Adrenal gland (tissue), 5 donors: ENCODE results near the gene PRSS53.

Source experiments
- POLR2A ChIP-seq, 2 donors: fragments of 450-650 bp; IDR thresholded peaks; one replicate each; pipeline ENCODE4 v1.6.1; 2017; ENCODE audit warnings: antibody characterized with exemption in 2 of 2, mild to moderate bottlenecking in 2 of 2, moderate library complexity in 1 of 2
- TF ChIP-seq, protein P1 (sequence below), 6 experiments: fragments of 450-650 bp in 4 of 6; fragments of 200-600 bp in 2 of 6; sonication (generic) in 1 of 6; IDR thresholded peaks; 1 replicate in 5 of 6; 2 replicates in 1 of 6; pipeline versions ENCODE4 v1.5.1 to v1.8.0; 2016 to 2021; ENCODE audit warnings: antibody characterized with exemption in 6 of 6, mild to moderate bottlenecking in 2 of 6, moderate library complexity in 1 of 6
- donor health status: DM: no; HTN: no; CAD: no.

DNA sequence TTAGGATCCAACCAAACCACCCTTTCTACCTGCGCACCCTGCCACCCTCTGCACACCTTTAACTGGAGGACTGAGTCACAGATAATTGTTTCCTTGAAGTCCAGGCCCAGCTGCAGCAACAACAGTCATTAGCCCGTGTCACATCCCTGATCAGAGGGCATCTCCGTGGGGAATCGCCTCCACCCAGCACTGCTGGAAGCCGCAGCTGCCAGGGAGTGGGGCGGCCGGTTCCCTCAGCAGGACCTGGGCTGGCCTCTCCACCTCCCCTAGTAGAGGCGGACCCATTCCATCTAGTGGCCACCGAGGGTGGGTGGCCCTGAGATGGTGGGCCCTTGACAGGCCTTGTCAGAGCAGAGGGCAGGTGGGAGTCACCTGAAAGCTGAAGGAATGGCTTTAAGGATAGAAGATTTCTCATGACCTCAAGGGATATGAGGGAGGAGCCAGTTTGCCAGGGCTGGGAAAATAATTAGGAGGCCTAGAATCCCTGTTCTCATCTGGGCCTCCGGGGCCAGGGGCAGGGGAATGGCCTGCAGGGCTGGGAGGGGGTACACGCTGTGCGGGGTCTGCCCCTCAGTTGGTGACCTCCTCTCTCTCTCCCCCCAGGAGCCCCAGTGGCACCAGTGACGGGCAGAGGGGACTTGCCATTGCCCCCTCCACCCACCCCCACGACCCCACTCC lies 6.2 kb downstream of the PRSS53 start:
- no peak for TF ChIP-seq POLR2A (IDR thresholded peaks at IDR 0.05)
- TF ChIP-seq, protein P1, sequence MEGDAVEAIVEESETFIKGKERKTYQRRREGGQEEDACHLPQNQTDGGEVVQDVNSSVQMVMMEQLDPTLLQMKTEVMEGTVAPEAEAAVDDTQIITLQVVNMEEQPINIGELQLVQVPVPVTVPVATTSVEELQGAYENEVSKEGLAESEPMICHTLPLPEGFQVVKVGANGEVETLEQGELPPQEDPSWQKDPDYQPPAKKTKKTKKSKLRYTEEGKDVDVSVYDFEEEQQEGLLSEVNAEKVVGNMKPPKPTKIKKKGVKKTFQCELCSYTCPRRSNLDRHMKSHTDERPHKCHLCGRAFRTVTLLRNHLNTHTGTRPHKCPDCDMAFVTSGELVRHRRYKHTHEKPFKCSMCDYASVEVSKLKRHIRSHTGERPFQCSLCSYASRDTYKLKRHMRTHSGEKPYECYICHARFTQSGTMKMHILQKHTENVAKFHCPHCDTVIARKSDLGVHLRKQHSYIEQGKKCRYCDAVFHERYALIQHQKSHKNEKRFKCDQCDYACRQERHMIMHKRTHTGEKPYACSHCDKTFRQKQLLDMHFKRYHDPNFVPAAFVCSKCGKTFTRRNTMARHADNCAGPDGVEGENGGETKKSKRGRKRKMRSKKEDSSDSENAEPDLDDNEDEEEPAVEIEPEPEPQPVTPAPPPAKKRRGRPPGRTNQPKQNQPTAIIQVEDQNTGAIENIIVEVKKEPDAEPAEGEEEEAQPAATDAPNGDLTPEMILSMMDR (IDR thresholded peaks at IDR 0.05): no peak
